Neuron (in vitro differentiated cells): ENCODE results near the gene UBE4B.
"Not testable (repeated sequence)": the region's sequence is repeated elsewhere in the genome, so short reads cannot be mapped to it uniquely, and the experiment has no call there.

ENCODE experiments used
- H2AFZ ChIP-seq: one replicate; pipeline ENCODE4 v1.6.1; 2013; ENCODE audit warnings: low read depth, mild to moderate bottlenecking, inconsistent platforms, low read length, moderate library complexity
- H3K27me3 ChIP-seq: one replicate; pipeline ENCODE4 v1.6.1; 2013; ENCODE audit warnings: low read length; ENCODE audit not compliant: insufficient read depth
- H3K36me3 ChIP-seq: one replicate; pipeline ENCODE4 v1.6.1; 2013; ENCODE audit warnings: low read length; ENCODE audit not compliant: insufficient read depth
- H3K4me1 ChIP-seq: one replicate; pipeline ENCODE4 v1.6.1; 2013; ENCODE audit warnings: low read length; ENCODE audit not compliant: insufficient read depth
- H3K4me3 ChIP-seq: 2 replicates; pipeline ENCODE4 v1.5.1; 2013; ENCODE audit warnings: mild to moderate bottlenecking, low read length, moderate library complexity
- H3K9me3 ChIP-seq: one replicate; pipeline ENCODE4 v1.6.1; 2013; ENCODE audit warnings: low read length

Gene UBE4B

GRCh38 chr1:10220200-10220599 lies 187.4 kb downstream of the UBE4B start:
- Histone ChIP-seq H3K4me1 (peaks cover 21% of the 10 kb centered on the region), H3K36me3 (peaks cover 12% of the 10 kb centered on the region), H2AFZ (no peak overlapping the region), H3K4me3 (no peak overlapping the region), H3K27me3 (no peaks in the 10 kb centered on the region), H3K9me3 (peaks cover 6% of the 10 kb centered on the region)

- peaks cover 21% of the 10 kb centered on the region for H3K4me1 ChIP-seq
- not testable (repeated sequence) for H3K36me3 ChIP-seq, H3K27me3 ChIP-seq, H2AFZ ChIP-seq, H3K4me3 ChIP-seq, H3K9me3 ChIP-seq
These were observed 187.9 kb downstream of the UBE4B start for GRCh38 chr1:10220657-10221056.

- H2AFZ ChIP-seq, result no peak overlapping the region
- peaks cover 6% of the 10 kb centered on the region for H3K36me3 ChIP-seq
- H3K4me1 ChIP-seq, result peaks cover 3% of the 10 kb centered on the region
- no peak overlapping the region for H3K4me3 ChIP-seq
- peaks cover 6% of the 10 kb centered on the region for H3K9me3 ChIP-seq
- no peaks in the 10 kb centered on the region for H3K27me3 ChIP-seq
These were observed 192.8 kb downstream of the UBE4B start for GRCh38 chr1:10225573-10225972.

GRCh38 chr1:10228528-10228927 lies 195.8 kb downstream of the UBE4B start:
- Histone ChIP-seq H3K4me1 (peaks cover 3% of the 10 kb centered on the region), H3K36me3 (peaks cover 15% of the 10 kb centered on the region), H3K27me3 (no peaks in the 10 kb centered on the region), H2AFZ (no peak overlapping the region), H3K4me3 (no peak overlapping the region), H3K9me3 (peaks cover 6% of the 10 kb centered on the region)

GRCh38 chr1:10229903-10230302 lies 197.1 kb downstream of the UBE4B start:
- Histone ChIP-seq H3K27me3 (no peaks in the 10 kb centered on the region), H3K4me1 (peaks cover 3% of the 10 kb centered on the region), H2AFZ (no peak overlapping the region), H3K9me3 (no peaks in the 10 kb centered on the region), H3K4me3 (no peak overlapping the region), H3K36me3 (peaks cover 16% of the 10 kb centered on the region)
